HepG2 (cell line): Measurements from ENCODE around the gene ABCC10. TPM values are rescaled to one million over a fixed set of nuclear protein-coding genes. Genes with fewer than 3 reads are reported as not detected.
A peak's percentile ranks its signal among the peaks of the same experiment; 100 is the strongest.

Experiments
- ADNP ChIP-seq: sonication (generic); formaldehyde crosslinking; IDR thresholded peaks from 2 replicates; pipeline ENCODE4 v1.4.0; 2020; ENCODE audit warnings: missing genetic modification reagents
- ARID5B ChIP-seq: IDR thresholded peaks from 2 replicates; pipeline ENCODE4 v1.4.0; 2020; ENCODE audit warnings: mild to moderate bottlenecking, missing genetic modification reagents
- CEBPB ChIP-seq: IDR thresholded peaks from 2 replicates; pipeline ENCODE4 v1.6.1; 2011; ENCODE audit warnings: low read depth, low read length, improper control_type of control experiment, borderline replicate concordance
- HCFC1 ChIP-seq: fragments of 150-350 bp; IDR thresholded peaks from 2 replicates; pipeline ENCODE4 v1.6.1; 2014; ENCODE audit warnings: low read depth, low read length
- HNRNPH1 ChIP-seq: fragments of 200-400 bp; formaldehyde crosslinking; optimal IDR thresholded peaks from 2 replicates; pipeline ENCODE3; 2017; ENCODE audit warnings: mild to moderate bottlenecking, low read depth, low read length
- JARID2 ChIP-seq: sonication (generic); formaldehyde crosslinking; IDR thresholded peaks from 2 replicates; pipeline ENCODE4 v1.8.1; 2023; ENCODE audit warnings: missing genetic modification reagents, inconsistent platforms; ENCODE audit not compliant: insufficient replicate concordance
- KMT2A ChIP-seq: sonication (generic); formaldehyde crosslinking; IDR thresholded peaks from 2 replicates; pipeline ENCODE4 v1.4.0; 2020; ENCODE audit warnings: missing genetic modification reagents
- MYNN ChIP-seq: sonication (generic); formaldehyde crosslinking; IDR thresholded peaks from 2 replicates; pipeline ENCODE4 v1.4.0; 2020; ENCODE audit warnings: mild to moderate bottlenecking, low read depth, missing genetic modification reagents
- NFE2L2 ChIP-seq: fragments of 150-350 bp; IDR thresholded peaks from 2 replicates; pipeline ENCODE4 v1.6.1; 2014; ENCODE audit warnings: low read length
- NRL ChIP-seq: sonication (generic); formaldehyde crosslinking; IDR thresholded peaks from 2 replicates; pipeline ENCODE4 v1.5.0; 2020; ENCODE audit warnings: missing genetic modification reagents, mild to moderate bottlenecking, moderate library complexity, borderline replicate concordance
- SIX4 ChIP-seq: sonication (generic); formaldehyde crosslinking; IDR thresholded peaks from 2 replicates; pipeline ENCODE4 v1.4.0; 2020; ENCODE audit warnings: missing genetic modification reagents
- ZBTB34 ChIP-seq: sonication (generic); formaldehyde crosslinking; IDR thresholded peaks from 2 replicates; pipeline ENCODE4 v1.8.0; 2022; ENCODE audit warnings: mild to moderate bottlenecking, missing genetic modification reagents
- ZBTB49 ChIP-seq: sonication (generic); formaldehyde crosslinking; IDR thresholded peaks from 2 replicates; pipeline ENCODE4 v1.4.0; 2020; ENCODE audit warnings: missing genetic modification reagents, borderline replicate concordance
- ZEB1 ChIP-seq: IDR thresholded peaks from 2 replicates; pipeline ENCODE4 v1.6.1; 2012; ENCODE audit warnings: mild to moderate bottlenecking, low read depth, inconsistent platforms; ENCODE audit not compliant: insufficient replicate concordance
- ZNF264 ChIP-seq: sonication (generic); formaldehyde crosslinking; IDR thresholded peaks from 2 replicates; pipeline ENCODE4 v1.4.0; 2020; ENCODE audit warnings: missing genetic modification reagents
- ZNF383 ChIP-seq: sonication (generic); formaldehyde crosslinking; IDR thresholded peaks from 2 replicates; pipeline ENCODE4 v1.4.0; 2020; ENCODE audit warnings: missing genetic modification reagents, mild to moderate bottlenecking, borderline replicate concordance
- ZNF646 ChIP-seq: sonication (generic); formaldehyde crosslinking; IDR thresholded peaks from 2 replicates; pipeline ENCODE4 v1.9.0; 2021; ENCODE audit warnings: mild to moderate bottlenecking, missing genetic modification reagents
- polyA plus RNA-seq, 8 experiments: library from polyadenylated mRNA; depleted of rRNA in 3 of 8; stranded (reverse) in 7 of 8; unstranded in 1 of 8; fragments of >200 nt; fragmentation: Illumina TruSeq in 4 of 8; extraction: Trizol in 4 of 8; gene quantifications; 2 replicates each; pipeline versions ENCODE4 v1.2.1 to v1.2.3, GENCODE V29; 2011 to 2016; ENCODE audit warnings: low read depth in 4 of 8, missing spikeins in 1 of 8, mixed read lengths in 1 of 8; ENCODE audit not compliant: insufficient read depth in 1 of 8
- total RNA-seq, 5 experiments: library from RNA; depleted of rRNA; stranded (reverse); fragments of >200 nt; fragmentation: Illumina TruSeq; extraction: Trizol; gene quantifications; 2 replicates each; pipeline ENCODE4 v1.2.3, GENCODE V29; 2016; ENCODE audit warnings: low read depth in 1 of 5

ABCC10 gene
- total and polyA plus RNA-seq, 2 of the 13 experiments (the other 11 are each of a cell fraction or from before 2014, with no cell fraction given): 16.0 to 24.3 TPM

- no peak for TF ChIP-seq ZEB1
- TF ChIP-seq NFE2L2: no peak
- no peak for TF ChIP-seq JARID2 (CRISPR knock-in tag)
- TF ChIP-seq CEBPB: no peak
- TF ChIP-seq ZNF264 (CRISPR knock-in tag): peak; percentile 99
- TF ChIP-seq ZNF646 (CRISPR knock-in tag): peak; percentile 5; the same call in 1 of the 2 replicates
- no peak for TF ChIP-seq KMT2A
- TF ChIP-seq SIX4 (CRISPR knock-in tag): peak; percentile 64
- no peak for TF ChIP-seq NRL (CRISPR knock-in tag)
- TF ChIP-seq ARID5B (CRISPR knock-in tag): peak; percentile 89
- 0 out of 2 replicates have a peak, but pooled peaks have one; percentile 59 for TF ChIP-seq ADNP (CRISPR knock-in tag)
- no peak for TF ChIP-seq ZBTB34 (CRISPR knock-in tag)
- TF ChIP-seq ZBTB49 (CRISPR knock-in tag): no peak
- no peak for TF ChIP-seq HNRNPH1
- no peak for TF ChIP-seq ZNF383 (CRISPR knock-in tag)
- no peak for TF ChIP-seq HCFC1
- TF ChIP-seq MYNN: no peak
These were observed 63.2 kb downstream of the ABCC10 start (continued) for GRCh38 chr6:43490523-43490939.
